Inflammatory macrophage treated with lipopolysaccharide for 4 hours (primary cell): ENCODE data around the gene PDZD4.

Experiments used
- DNase-seq: peaks from one replicate; pipeline ENCODE4 v3.0.0-alpha.2; 2020

Gene PDZD4

GRCh38 chrX:153781428-153782047, 48.8 kb downstream of the PDZD4 start:
- no peak for DNase-seq

DNA sequence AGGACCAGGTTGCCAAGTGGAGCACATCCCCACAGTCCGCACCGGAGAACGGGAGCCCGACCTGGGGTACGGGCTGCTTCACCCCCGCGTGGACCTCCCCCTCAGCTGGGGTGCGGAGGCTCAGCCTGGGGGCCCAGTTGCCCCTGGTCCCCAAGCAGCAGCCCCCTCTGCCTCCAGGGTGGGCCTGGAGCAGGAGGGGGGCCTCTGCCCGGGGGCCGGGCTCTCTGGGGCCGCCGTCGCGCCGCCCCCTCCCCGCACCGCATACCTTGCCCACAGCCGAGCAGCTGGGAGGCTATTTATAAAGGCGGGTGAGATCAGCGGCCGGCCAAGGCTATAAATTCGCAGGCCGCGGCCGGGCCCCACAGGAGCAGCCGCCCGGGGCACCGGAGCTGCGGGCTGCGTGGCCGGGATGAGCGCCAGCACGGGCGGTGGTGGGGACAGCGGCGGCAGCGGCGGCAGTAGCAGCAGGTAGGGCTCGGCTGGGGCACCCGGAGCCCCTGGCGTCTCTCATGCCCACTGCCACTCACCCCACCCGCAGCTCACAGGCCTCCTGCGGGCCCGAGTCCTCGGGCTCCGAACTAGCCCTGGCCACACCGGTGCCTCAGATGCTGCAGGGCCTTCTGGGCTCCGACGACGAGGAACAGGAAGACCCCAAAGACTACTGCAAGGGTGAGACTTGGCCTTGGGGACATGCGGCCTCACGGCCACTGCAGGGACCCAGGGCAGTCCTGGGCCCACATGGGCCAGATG, 49.5 kb downstream of the PDZD4 start, which contains the start of gene SRPK3:
SRPK3 (plus strand) TSS at position 364 of the 750 bp plus-strand sequence; CDS start at position 410, 46 bp downstream.
- DNase-seq: no peak

- DNase-seq: no peak
Measured at GRCh38 chrX:153779891-153780677, 50.3 kb downstream of the PDZD4 start.

DNA sequence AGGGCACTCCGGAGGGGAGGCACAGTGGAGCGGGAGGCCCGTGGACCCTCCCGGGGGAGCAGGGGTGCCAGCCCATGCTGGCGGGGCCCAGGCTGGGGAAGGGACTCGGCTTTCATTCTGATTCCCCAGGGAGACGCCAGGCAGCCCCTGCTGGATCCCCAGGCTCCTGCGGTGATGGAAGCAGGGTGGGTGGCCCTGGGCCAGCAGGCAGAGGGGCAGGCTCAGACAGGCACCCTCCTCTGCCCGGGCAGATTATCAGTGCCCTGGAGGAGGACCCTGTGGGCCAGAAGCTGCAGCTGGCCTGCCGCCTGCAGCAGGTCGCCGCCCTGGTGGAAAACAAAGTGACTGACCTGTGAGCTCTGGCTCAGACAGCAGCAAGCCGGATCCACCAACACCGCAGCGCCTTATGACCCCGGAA, 51.7 kb downstream of the PDZD4 start:
- no peak for DNase-seq

DNA sequence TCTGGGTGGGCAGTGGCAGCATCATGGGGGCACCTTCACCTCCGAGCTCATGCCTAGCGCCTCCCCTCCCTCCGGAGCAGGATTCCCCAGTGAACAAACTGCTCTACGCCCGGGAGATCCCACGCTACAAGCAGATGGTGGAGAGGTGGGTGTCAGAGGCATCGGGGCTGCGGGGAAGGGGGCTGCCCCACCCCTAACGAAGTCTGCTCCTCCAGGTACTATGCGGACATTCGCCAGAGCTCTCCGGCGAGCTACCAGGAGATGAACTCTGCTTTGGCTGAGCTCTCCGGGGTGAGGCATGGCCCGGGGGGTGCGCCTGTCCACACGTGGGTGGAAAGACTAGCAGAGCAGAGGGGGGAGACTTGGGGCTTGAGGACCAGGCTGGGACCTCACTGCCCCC, 52.2 kb downstream of the PDZD4 start:
- no peak for DNase-seq

DNA sequence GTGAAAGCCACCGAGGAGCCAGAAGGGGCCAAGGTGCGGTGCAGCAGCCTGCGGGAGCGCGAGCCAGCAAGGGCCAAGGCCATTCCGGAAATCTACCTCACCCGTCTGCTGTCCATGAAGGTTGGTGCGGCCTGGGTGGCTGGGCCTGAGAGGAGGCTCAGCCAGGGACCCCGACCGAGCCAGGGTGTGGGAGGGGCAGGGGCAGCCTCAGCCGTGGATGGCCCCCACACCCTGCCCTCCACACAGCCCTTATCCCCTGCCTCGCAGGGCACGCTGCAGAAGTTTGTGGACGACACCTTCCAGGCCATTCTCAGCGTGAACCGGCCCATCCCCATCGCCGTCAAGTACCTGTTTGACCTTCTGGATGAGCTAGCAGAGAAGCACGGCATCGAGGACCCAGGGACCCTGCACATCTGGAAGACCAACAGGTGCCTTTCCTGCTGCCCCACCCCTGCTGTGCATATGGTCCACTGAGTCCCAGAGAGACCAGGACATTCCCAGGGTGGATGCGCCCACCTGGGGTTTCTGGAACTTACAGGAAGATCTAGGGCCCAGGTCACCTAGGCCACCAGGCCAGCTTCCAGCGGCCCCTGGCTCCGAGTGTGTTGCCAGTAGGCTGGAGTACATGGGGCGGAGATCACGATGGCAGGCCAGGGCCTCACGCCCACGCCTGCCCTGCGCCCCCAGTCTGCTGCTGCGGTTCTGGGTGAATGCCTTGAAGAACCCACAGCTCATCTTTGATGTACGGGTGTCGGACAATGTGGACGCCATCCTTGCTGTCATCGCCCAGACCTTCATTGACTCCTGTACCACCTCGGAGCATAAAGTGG, 52.9 kb downstream of the PDZD4 start:
- no peak for DNase-seq

DNA sequence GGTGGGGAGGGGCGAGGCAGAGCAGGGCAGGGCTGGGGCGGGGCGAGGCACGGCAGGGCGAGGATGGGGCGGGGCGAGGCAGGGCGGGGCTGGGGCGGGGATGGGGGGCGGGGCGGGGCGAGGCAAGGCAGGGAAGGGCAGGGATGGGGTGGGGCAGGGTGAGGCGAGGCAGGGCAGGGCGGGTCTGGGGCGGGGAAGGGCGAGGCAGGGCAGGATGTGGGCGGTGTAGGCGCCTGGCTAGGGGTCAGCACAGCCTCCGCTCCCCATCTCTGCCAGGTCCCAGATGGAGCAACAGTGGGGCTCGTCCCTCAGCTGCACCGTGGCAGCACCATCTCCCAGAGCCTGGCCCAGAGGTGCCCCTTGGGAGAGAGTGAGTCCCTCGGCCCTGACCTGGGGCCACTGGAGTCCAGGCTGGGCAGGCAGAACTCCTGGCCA, 53.7 kb downstream of the PDZD4 start:
- DNase-seq: no peak

- DNase-seq: no peak
Measured at GRCh38 chrX:153776120-153776599, 54.2 kb downstream of the PDZD4 start.

DNA sequence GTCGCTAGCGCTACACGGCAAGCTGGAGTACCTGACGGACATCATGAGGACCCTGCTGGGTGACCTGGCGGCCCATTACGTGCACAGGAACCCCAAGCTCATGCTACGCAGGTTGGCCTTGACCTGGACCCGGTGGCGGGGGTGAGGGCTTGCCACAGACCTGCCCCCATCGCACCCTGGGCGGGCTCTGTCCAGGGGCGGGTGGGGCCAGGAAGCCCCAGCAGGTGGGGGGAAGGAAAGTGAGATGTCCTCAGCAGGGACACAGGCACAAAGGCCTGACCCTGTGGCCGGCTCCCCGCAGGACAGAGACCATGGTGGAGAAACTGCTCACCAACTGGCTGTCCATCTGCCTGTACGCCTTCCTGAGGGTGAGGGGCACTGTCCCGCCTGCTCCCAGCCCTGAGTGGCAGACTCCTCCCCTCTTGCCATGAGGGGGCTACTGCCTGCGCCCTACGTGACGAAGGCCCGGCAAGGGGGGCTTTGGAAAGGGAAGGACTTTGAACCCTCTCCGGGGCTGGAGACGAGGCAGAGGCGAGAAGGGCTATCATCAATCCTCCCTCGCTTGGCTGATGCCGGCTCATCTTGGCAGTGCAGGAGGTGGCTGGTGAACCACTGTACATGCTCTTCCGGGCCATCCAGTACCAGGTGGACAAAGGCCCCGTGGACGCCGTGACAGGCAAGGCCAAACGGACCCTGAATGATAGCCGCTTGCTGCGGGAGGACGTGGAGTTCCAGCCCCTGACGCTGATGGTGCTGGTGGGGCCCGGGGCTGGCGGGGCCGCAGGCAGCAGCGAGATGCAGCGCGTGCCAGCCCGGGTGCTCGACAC, 54.8 kb downstream of the PDZD4 start:
- DNase-seq: no peak

GRCh38 chrX:153774576-153775292, 55.6 kb downstream of the PDZD4 start:
- no peak for DNase-seq

GRCh38 chrX:153773741-153774575, 56.4 kb downstream of the PDZD4 start:
- DNase-seq: no peak

DNA sequence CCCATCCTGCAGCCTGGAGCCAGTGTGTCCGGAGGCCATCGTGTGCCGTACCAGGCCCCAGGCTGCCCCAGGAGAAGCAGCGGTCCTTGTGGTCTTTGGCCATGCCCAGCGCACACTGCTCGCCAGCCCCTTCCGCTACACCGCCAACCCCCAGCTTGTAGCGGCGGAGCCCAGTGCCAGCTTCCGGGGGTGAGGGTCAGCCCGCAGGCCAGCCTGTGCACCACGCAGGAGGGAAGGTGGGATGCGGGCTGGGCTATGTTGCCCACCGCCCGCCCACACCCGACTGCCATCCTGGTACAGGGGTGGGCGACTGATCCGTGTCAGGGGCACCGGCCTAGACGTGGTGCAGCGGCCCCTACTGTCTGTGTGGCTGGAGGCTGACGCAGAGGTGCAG, 57.1 kb downstream of the PDZD4 start:
- no peak for DNase-seq

GRCh38 chrX:153772316-153773217, 57.8 kb downstream of the PDZD4 start:
- no peak for DNase-seq

GRCh38 chrX:153771415-153772315, 58.7 kb downstream of the PDZD4 start:
- DNase-seq: no peak

DNA sequence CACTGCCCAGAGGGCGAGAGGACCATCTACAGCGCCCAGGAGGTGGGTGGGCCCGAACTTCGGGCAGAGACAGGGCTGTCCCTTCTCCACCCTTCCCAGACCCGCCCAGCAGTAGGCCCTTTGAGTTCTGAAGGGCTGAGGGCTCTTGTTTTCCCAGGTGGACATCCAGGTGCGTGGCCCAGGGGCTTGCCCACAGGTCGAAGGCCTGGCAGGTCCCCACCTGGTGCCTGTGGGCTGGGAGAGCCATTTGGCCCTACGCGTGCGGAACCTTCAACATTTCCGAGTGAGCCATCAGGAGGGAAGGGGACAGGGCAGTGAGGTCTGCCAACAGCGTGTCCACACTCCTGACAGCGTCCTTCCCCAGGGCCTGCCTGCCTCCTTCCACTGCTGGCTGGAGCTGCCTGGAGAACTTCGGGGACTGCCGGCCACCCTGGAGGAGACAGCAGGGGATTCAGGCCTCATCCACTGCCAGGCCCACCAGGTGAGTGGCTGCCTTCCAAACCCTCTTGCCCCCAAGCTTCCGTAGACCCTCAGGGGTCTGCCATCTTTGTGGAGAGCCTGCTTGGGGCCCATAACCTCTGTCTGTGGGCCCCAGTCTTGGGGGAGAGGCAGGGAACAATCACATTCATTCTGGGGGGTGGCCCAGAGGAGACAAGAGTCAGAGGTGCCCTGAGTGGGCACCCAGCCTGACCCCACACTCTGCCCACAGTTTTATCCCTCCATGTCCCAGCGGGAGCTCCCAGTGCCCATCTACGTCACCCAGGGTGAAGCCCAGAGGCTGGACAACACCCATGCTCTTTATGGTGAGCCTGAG, 59.5 kb downstream of the PDZD4 start:
- no peak for DNase-seq

DNA sequence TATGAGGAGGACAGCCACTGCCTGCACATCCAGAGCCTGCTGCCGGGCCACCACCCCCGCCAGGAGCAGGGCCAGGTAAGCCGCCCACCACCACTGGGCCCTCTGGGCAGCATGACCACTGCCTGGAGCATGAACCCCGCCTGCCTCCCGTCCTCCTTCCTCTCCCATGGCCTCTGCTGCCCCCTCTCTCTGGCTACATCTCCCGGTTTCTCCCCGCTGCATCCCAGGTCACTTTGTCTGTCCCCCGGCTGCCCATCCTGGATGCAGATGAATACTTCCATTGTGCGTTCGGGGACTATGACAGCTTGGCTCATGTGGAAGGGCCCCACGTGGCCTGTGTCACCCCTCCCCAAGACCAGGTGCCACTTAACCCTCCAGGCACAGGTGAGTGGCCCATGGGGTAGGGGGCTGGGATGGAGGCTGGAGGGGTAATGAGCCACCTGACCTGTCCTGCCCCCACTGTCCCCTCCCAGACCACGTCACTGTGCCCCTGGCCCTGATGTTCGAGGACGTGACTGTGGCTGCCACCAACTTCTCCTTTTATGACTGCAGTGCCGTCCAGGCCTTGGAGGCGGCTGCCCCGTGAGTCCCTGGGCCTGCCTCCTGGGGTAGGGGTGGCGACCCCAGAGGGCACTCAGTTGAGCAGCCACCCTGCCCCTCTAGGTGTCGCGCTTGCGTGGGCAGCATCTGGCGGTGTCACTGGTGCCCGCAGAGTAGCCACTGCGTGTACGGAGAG, 60.3 kb downstream of the PDZD4 start:
- DNase-seq: no peak
